DND-41 (cell line): Measurements from ENCODE around the gene UACA.

Experiments used
- ATAC-seq: fragments of 200-7000 bp; cut with Tn5 transposase; 3 replicates; pipeline ENCODE4 v1.9.1; 2021; ENCODE audit warnings: low read depth; ENCODE audit not compliant: insufficient read depth
- DNase-seq: peaks from one replicate; pipeline ENCODE4 v3.0.0-alpha.2; 2020
- H2AFZ ChIP-seq: 2 replicates; pipeline ENCODE4 v1.6.0; 2012; ENCODE audit warnings: low read depth, low read length
- H3K27ac ChIP-seq: 2 replicates; pipeline ENCODE4 v1.5.1; 2012; ENCODE audit warnings: low read length, inconsistent platforms
- H3K27me3 ChIP-seq: fragments of 200-600 bp; sonication (generic); 2 replicates; pipeline ENCODE4 v1.6.0; 2012; ENCODE audit warnings: low read length, mild to moderate bottlenecking, inconsistent platforms; ENCODE audit not compliant: insufficient read depth, poor library complexity
- H3K36me3 ChIP-seq: 2 replicates; pipeline ENCODE4 v1.5.1; 2012; ENCODE audit warnings: low read length, inconsistent platforms; ENCODE audit not compliant: insufficient read depth
- H3K4me1 ChIP-seq: 2 replicates; pipeline ENCODE4 v1.5.1; 2012; ENCODE audit warnings: mild to moderate bottlenecking, low read length; ENCODE audit not compliant: insufficient read depth
- H3K4me2 ChIP-seq: 2 replicates; pipeline ENCODE4 v1.6.0; 2012; ENCODE audit warnings: mild to moderate bottlenecking, moderate library complexity, low read length, inconsistent platforms; ENCODE audit not compliant: insufficient read depth
- H3K4me3 ChIP-seq, 2 experiments: fragments of 200-600 bp in 1 of 2; shearing (Covaris generic) in 1 of 2; 2 replicates each; pipeline ENCODE4 v1.5.1; 2012 to 2016; ENCODE audit warnings: inconsistent platforms in 2 of 2, low read length in 2 of 2, mild to moderate bottlenecking in 2 of 2, low read depth in 1 of 2, moderate library complexity in 1 of 2
- H3K79me2 ChIP-seq: 2 replicates; pipeline ENCODE4 v1.6.0; 2012; ENCODE audit warnings: low read length, inconsistent platforms; ENCODE audit not compliant: insufficient read depth
- H3K9ac ChIP-seq: 2 replicates; pipeline ENCODE4 v1.6.0; 2012; ENCODE audit warnings: low read depth, mild to moderate bottlenecking, inconsistent platforms, low read length, moderate library complexity
- H3K9me3 ChIP-seq: 2 replicates; pipeline ENCODE4 v1.5.1; 2012; ENCODE audit warnings: low read length, moderate library complexity, mild to moderate bottlenecking, inconsistent platforms; ENCODE audit not compliant: insufficient read depth, severe bottlenecking
- H4K20me1 ChIP-seq: 2 replicates; pipeline ENCODE4 v1.6.0; 2012; ENCODE audit warnings: low read length; ENCODE audit not compliant: insufficient read depth
- EZH2 ChIP-seq: IDR thresholded peaks from 3 replicates; pipeline ENCODE4 v1.6.1; 2012; ENCODE audit warnings: borderline replicate concordance, low read depth, mild to moderate bottlenecking, moderate library complexity, low read length, inconsistent platforms; ENCODE audit not compliant: severe bottlenecking
- TF ChIP-seq, protein P1 (sequence below): IDR thresholded peaks from 2 replicates; pipeline ENCODE4 v1.5.1; 2012; ENCODE audit warnings: borderline replicate concordance, low read length, moderate library complexity, mild to moderate bottlenecking; ENCODE audit not compliant: poor library complexity, severe bottlenecking; ENCODE audit errors: extremely low read depth

UACA gene

DNA sequence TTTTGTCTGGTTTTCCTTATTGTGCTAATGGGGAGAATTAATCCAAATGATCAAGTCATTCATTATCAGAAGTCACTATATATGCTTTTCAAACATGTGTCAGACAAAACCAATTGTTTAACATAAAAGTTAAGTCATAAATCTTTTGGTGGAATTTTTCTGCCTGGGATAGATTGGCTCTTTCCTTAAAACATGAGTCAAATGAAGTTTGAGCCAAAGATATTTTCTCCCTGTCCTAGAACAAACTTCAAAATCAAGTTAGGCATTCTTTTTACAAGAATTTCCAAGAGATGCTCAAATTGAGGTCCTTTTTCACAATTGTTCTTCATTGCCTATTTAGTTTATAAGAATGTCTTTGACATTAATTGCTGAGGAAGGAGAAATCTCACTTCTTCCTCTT lies 138.3 kb downstream of the UACA start:
- Histone ChIP-seq H3K4me1 (no peaks in the 10 kb centered on the region), H3K27me3 (no peaks in the 10 kb centered on the region), H3K4me2 (no peak overlapping the region), H3K27ac (no peak overlapping the region), H3K4me3 (no peak overlapping the region), H3K9ac (no peak overlapping the region), H3K36me3 (no peaks in the 10 kb centered on the region), H3K79me2 (no peaks in the 10 kb centered on the region), H2AFZ (no peak overlapping the region), H4K20me1 (no peaks in the 10 kb centered on the region), H3K9me3 (peaks cover 4% of the 10 kb centered on the region)
- TF ChIP-seq EZH2 = no peak
- TF ChIP-seq, protein P1, sequence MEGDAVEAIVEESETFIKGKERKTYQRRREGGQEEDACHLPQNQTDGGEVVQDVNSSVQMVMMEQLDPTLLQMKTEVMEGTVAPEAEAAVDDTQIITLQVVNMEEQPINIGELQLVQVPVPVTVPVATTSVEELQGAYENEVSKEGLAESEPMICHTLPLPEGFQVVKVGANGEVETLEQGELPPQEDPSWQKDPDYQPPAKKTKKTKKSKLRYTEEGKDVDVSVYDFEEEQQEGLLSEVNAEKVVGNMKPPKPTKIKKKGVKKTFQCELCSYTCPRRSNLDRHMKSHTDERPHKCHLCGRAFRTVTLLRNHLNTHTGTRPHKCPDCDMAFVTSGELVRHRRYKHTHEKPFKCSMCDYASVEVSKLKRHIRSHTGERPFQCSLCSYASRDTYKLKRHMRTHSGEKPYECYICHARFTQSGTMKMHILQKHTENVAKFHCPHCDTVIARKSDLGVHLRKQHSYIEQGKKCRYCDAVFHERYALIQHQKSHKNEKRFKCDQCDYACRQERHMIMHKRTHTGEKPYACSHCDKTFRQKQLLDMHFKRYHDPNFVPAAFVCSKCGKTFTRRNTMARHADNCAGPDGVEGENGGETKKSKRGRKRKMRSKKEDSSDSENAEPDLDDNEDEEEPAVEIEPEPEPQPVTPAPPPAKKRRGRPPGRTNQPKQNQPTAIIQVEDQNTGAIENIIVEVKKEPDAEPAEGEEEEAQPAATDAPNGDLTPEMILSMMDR = no peak
- ATAC-seq (no peak), DNase-seq (no peak)

DNA sequence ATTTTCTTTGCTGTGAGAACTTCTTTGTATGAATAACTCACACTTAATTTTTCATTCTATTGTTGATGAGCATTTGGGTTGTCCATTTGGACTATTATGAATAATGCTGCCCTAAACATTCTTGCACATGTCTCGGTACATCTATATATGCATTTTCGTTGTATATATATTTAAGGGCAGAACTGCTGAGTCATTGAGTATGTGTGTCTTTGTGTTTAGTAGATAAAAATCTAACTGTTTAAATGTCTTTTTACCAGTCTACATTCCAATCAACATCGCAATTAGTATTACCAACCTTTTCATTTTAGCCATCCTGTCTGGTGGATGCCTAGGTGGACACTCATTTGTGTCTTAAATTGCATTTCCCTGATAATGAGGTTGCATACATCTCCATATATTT lies 144.4 kb downstream of the UACA start:
- Histone ChIP-seq H2AFZ (no peak overlapping the region), H3K27me3 (peaks cover 4% of the 10 kb centered on the region), H3K27ac (no peak overlapping the region), H3K36me3 (no peaks in the 10 kb centered on the region), H3K4me1 (no peaks in the 10 kb centered on the region; the same call in 1 of the 2 replicates), H3K79me2 (no peaks in the 10 kb centered on the region), H3K4me2 (no peak overlapping the region), H3K4me3 (no peak overlapping the region), H3K9ac (no peak overlapping the region), H4K20me1 (no peaks in the 10 kb centered on the region), H3K9me3 (peaks cover 4% of the 10 kb centered on the region)
- TF ChIP-seq, protein P1 = no peak
- no peak for TF ChIP-seq EZH2
- no peak for DNase-seq
- ATAC-seq = no peak

DNA sequence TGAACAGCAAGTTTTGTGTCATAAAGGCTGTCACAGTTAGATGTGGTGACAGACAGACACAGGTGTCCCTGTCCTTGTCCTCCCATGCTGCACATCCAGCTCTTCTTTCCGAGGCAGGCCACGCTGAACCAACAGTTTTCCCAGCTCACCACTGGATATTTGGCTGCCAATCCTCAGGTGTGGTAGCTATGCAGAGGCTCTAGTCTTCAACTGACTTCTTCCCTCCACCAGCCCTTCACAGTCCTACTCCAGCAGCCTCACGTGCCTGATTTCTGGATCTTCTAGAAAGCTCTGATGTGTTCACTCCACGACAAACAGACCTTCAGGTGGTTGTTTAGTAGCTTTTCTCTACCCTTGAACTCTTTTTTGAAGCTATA lies 145.5 kb downstream of the UACA start:
- no peaks in the 10 kb centered on the region for H3K36me3 ChIP-seq
- DNase-seq (no peak), ATAC-seq (no peak)
- no peak overlapping the region for H3K9ac ChIP-seq
- TF ChIP-seq, protein P1 = no peak
- no peak for TF ChIP-seq EZH2
- H3K4me1 ChIP-seq = no peaks in the 10 kb centered on the region; the same call in 1 of the 2 replicates
- H3K27ac ChIP-seq = no peak overlapping the region
- no peaks in the 10 kb centered on the region for H4K20me1 ChIP-seq
- H3K4me2 ChIP-seq = no peak overlapping the region
- H3K27me3 ChIP-seq = peaks cover 4% of the 10 kb centered on the region
- peaks cover 4% of the 10 kb centered on the region for H3K9me3 ChIP-seq
- H3K79me2 ChIP-seq = no peaks in the 10 kb centered on the region
- no peak overlapping the region for H3K4me3 ChIP-seq
- no peak overlapping the region for H2AFZ ChIP-seq
